GM18520 (cell line): ENCODE results near the gene SLX4IP.

Experiments used
- ATAC-seq: cut with Tn5 transposase; IDR thresholded peaks from one replicate; pipeline ENCODE4 v1.9.1; 2021; ENCODE audit not compliant: unreplicated experiment

SLX4IP gene

GRCh38 chr20:10519361-10520046, 84.4 kb downstream of the SLX4IP start:
- ATAC-seq: no peak

DNA sequence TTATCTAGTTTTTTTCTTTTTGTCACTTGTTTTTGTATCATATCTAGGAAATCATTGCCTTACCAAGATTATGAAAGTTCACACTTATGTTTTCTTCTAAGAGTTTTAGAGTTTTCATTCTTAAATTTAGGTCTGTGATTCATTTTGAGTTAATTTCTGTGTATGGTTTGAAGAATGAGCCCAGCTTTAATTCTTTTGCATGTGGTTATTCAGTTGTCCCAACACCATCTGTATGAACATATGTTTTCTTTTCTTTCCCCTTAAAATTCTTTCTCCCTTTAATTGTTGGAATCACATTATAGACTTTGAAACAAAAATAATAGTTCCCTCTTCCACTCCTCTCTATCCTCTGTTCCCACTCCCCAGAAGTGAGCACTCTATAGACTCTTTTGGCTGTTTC, 85.4 kb downstream of the SLX4IP start:
- no peak for ATAC-seq

- ATAC-seq: no peak
These were observed 86.1 kb downstream of the SLX4IP start for GRCh38 chr20:10521068-10521831.

- ATAC-seq: no peak
These were observed 86.7 kb downstream of the SLX4IP start for GRCh38 chr20:10521836-10522235.

GRCh38 chr20:10522328-10522727, 87.2 kb downstream of the SLX4IP start:
- ATAC-seq: no peak

DNA sequence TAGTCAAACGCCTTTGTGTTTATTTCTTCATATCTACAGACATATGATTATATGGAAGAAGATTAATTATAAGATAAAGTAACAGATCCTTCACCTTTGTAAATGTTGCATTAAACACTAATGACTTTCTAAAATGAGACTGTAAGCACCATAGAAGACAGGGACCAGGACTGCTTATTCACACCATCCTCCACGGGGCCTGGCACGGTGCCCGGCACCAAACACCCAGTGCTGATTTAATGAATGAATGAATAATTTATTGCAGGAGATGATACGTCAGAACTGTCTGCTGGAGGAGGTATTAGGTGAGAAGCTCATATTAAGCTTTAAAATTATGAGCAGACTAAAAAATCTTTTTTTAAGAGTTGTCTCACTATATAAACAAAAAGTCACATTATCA, 88.3 kb downstream of the SLX4IP start:
- no peak for ATAC-seq

DNA sequence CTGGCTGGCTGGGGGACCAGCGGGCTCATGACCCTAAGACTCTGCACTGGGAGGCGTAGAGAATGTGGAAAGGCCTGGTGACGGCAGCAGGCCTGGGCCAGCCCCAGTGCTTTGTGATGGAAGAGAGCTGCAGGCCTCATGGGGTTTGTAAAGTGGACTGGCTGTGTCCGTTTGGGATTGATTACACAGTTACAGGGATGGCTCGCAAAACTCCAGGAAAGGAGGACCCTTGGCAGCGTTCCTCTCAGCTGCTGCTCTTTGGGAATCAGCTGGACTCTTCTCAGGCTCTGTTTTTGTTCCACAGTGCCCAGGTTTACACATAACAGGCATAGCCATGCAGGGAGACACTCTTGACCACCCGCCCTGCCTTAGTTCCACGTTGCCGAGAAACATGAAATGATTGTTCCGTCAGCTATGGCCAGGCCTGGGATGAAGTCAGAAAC, 89.0 kb downstream of the SLX4IP start:
- no peak for ATAC-seq

- ATAC-seq: no peak
These were observed 89.5 kb downstream of the SLX4IP start for GRCh38 chr20:10524643-10525042.

DNA sequence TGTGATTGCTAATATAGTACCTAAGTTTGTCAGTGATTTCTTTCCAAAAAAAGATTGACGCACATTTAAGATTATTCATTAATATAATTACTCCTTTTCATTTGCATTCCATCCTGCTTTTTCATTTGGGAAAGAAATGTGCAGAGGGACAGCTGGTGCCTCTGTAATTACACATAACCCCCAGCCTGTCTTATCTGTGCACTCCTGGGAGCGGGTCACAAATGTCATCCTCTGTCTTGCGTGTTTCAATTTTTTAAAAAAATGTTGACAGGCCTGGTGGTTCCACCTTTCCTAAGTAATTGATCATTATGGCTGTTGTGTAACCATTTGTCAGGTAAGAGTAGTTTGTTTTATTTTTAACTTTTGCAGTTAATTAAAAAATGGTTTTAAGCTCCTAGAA, 92.7 kb downstream of the SLX4IP start:
- no peak for ATAC-seq

GRCh38 chr20:10530883-10531282, 95.8 kb downstream of the SLX4IP start:
- ATAC-seq: no peak

- no peak for ATAC-seq
These were observed 96.7 kb downstream of the SLX4IP start for GRCh38 chr20:10531848-10532247.

DNA sequence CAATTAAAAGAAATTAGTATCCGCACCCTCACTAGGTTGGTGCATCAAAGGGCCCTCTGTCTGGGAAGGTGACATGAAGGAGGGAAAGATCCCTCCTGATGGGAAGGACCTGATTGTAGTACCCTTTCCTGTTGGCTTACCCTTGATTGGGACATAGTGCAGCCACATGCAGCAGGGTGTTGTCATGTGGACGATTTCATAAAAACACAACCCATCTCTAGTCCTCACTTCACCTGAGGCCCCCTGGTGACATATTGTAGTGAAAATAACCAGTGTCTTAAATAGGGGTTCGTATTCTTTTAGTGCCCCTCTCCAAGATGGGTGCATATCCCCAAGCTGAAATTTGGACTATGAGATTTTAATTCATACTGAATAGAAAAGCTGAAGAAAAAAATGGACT, 97.3 kb downstream of the SLX4IP start:
- ATAC-seq: no peak

DNA sequence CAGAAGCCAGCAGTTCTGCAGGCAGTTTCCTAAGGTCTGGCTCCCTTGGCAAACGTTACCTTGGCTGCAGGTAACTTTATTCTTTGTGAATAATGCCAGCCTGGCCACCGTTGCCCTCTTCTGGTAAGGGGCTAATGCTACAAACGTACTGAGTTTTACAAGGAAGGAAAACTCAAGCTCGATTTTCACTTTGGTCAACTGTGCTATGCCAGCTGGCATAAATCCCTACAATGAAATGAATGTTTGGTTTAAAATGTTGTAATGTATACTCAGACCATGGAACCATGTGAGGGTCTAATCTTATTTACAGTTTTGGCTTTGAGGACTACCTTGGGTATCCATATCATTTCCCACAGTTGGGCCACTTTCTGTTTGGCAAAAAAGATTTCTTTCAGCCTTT, 101.4 kb downstream of the SLX4IP start:
- ATAC-seq: no peak

- no peak for ATAC-seq
These were observed 102.9 kb downstream of the SLX4IP start for GRCh38 chr20:10537850-10538480.

DNA sequence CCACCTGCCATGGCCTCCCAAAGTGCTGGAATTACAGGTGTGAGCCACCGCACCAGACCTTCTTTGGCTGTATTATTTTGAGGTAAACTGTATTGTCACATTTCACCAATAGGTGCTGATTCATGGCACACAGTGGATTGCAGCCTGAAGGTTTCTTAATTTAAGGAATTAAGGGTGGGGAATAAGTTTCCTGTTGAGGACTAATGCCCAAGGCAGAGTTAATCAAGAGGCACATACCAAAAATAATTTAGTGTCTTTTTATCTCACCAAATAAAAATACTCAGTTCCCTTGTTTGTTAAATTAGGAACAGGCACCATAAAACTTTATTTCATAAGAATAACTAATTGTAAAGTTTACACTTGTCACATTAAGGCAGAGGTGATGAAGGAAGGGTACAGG, 103.7 kb downstream of the SLX4IP start:
- no peak for ATAC-seq

- no peak for ATAC-seq
These were observed 104.9 kb downstream of the SLX4IP start for GRCh38 chr20:10539818-10540553.

GRCh38 chr20:10540636-10541493, 105.8 kb downstream of the SLX4IP start:
- no peak for ATAC-seq

- no peak for ATAC-seq
These were observed 106.7 kb downstream of the SLX4IP start for GRCh38 chr20:10541668-10542411.

GRCh38 chr20:10542442-10542841, 107.3 kb downstream of the SLX4IP start:
- ATAC-seq: no peak

- no peak for ATAC-seq
These were observed 108.4 kb downstream of the SLX4IP start for GRCh38 chr20:10543480-10543879.
